Activated naive CD8-positive, alpha-beta T cell (primary cell): Measurements from ENCODE around the gene KRTAP4-11.
"Not testable (repeated sequence)": the region's sequence is repeated elsewhere in the genome, so short reads cannot be mapped to it uniquely, and the experiment has no call there.

ENCODE experiments used
- H3K27ac Mint-ChIP-seq: one replicate; pipeline ENCODE4 v1.8.0; 2021; ENCODE audit warnings: mixed read lengths
- H3K27me3 Mint-ChIP-seq: one replicate; pipeline ENCODE4 v1.8.0; 2021; ENCODE audit warnings: mixed read lengths
- H3K36me3 Mint-ChIP-seq: one replicate; pipeline ENCODE4 v1.8.0; 2021; ENCODE audit warnings: mixed read lengths
- H3K4me1 Mint-ChIP-seq: one replicate; pipeline ENCODE4 v1.8.0; 2021; ENCODE audit warnings: low read depth, mixed read lengths
- H3K4me3 Mint-ChIP-seq: one replicate; pipeline ENCODE4 v1.8.0; 2021; ENCODE audit warnings: mild to moderate bottlenecking, mixed read lengths
- H3K9me3 Mint-ChIP-seq: one replicate; pipeline ENCODE4 v1.8.0; 2021; ENCODE audit warnings: low read depth, mixed read lengths

The KRTAP4-11 gene

DNA sequence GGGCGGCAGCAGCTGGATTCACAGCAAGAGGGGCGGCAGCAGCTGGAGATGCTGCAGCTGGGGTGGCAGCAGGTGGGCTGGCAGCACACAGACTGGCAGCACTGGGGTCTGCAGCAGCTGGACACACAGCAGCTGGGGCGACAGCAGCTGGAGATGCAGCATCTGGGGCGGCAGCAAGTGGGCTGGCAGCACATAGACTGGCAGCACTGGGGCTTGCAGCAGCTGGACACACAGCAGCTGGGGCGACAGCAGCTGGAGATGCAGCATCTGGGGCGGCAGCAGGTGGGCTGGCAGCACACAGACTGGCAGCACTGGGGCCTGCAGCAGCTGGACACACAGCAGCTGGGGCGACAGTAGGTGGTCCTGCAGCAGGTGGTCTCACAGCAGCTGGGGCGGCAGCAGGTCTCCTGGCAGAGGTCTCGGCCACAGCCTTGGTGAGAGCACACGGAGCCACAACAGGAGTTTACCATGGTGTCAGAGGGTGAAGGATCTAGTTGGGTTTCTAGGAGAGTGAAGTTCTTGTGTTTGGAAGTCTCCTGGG, at the start of gene KRTAP4-11:
Gene KRTAP4-11, minus strand, starts transcription at position 528 of the 541 bp plus-strand sequence. Its CDS starts 58 bp downstream, at position 470.
- H3K4me3 Mint-ChIP-seq, H3K9me3 Mint-ChIP-seq, H3K27me3 Mint-ChIP-seq, H3K36me3 Mint-ChIP-seq, H3K27ac Mint-ChIP-seq: not testable (repeated sequence)
- H3K4me1 Mint-ChIP-seq = peaks cover 28% of the 10 kb centered on the region

DNA sequence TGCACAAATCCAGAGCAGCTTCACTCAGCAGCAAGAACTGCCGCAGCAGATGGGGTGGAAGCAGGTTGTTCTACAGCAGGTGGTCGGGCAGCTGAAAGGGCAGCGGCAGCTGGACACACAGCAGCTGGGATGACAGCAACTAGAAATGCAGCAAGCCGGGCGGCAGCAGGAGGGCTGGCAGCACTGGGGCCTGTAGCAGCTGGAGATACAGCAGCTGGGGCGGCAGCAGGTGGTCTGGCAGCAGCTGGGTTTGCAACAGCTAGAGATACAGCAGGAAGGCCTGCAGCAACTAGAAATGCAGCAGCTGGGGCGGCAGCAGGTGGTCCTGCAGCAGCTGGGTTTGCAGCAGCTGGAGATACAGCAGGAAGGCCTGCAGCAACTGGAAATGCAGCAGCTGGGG, 49.4 kb upstream of the KRTAP4-11 start:
- Mint-ChIP-seq H3K4me3 (no peak overlapping the region), H3K27ac (no peak overlapping the region)

DNA sequence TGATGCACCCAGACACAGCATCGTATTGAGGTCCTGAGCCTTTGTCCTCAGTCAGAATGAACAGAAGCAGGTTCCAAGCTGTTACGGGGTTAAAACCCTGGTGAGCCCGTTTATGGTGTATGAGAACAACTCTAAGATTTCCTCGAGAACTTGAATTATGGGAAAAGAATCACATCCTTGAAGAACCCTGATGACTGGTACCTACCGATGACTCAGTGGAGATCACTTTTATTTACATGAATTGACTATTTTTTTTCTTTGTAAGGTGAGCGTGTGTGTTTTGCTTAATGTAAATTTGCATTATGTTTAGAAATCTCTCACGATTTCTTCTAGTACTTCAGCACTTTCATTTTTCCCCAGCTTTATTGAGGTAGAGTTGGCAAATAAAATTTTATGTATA, 45.7 kb upstream of the KRTAP4-11 start:
- Mint-ChIP-seq H3K27ac (no peak overlapping the region), H3K9me3 (no peaks in the 10 kb centered on the region), H3K27me3 (no peaks in the 10 kb centered on the region), H3K4me1 (no peaks in the 10 kb centered on the region), H3K36me3 (no peaks in the 10 kb centered on the region), H3K4me3 (no peak overlapping the region)

More for the DNA sequence above, 49.4 kb upstream of the KRTAP4-11 start:
- no peaks in the 10 kb centered on the region for H3K36me3 Mint-ChIP-seq
- H3K27me3 Mint-ChIP-seq = no peaks in the 10 kb centered on the region
- H3K9me3 Mint-ChIP-seq = no peaks in the 10 kb centered on the region
- no peaks in the 10 kb centered on the region for H3K4me1 Mint-ChIP-seq

DNA sequence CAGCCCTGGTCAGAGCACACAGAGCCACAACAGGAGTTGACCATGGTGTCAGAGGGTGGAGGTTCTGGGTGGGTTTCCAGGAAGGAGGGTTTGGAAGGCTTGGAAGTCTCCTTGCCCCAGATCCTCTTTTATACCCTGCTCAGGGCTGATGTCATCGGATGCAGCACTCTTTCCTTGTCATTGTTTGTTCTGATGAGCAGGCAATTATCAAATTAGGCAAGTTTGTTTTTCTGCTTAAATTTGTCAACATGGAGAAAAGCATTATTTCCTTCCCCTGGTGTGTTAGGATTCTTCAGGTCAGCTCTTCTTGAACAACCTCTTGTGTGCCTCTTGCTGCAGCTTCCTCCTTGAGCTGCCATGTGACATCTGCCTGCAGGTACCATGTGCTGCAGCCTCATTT, 42.5 kb upstream of the KRTAP4-11 start, which contains the start of gene KRTAP4-4:
Gene KRTAP4-4, minus strand, starts transcription at position 101 of the 400 bp plus-strand sequence. Its CDS starts 57 bp downstream, at position 44.
- no peaks in the 10 kb centered on the region for H3K4me1 Mint-ChIP-seq
- H3K36me3 Mint-ChIP-seq = no peaks in the 10 kb centered on the region
- peaks cover 4% of the 10 kb centered on the region for H3K27me3 Mint-ChIP-seq
- H3K27ac Mint-ChIP-seq = no peak within 1 kb of the TSS
- no peak within 1 kb of the TSS for H3K4me3 Mint-ChIP-seq
- no peaks in the 10 kb centered on the region for H3K9me3 Mint-ChIP-seq

DNA sequence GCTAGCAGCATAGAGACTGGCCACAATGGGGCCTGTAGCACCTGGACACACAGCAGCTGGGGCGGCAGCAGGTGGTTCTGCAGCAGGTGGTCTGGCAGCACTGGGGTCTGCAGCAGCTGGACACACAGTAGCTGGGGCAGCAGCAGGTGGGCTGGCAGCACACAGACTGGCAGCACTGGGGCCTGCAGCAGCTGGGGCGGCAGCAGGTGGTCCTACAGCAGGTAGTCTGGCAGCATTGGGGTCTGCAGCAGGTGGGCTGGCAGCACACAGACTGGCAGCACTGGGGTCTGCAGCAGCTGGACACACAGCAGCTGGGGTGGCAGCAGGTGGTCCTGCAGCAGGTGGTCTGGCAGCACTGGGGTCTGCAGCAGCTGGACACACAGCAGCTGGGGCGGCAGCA, 42.0 kb upstream of the KRTAP4-11 start:
- not testable (repeated sequence) for H3K4me3 Mint-ChIP-seq, H3K4me1 Mint-ChIP-seq, H3K27ac Mint-ChIP-seq, H3K27me3 Mint-ChIP-seq, H3K36me3 Mint-ChIP-seq, H3K9me3 Mint-ChIP-seq

DNA sequence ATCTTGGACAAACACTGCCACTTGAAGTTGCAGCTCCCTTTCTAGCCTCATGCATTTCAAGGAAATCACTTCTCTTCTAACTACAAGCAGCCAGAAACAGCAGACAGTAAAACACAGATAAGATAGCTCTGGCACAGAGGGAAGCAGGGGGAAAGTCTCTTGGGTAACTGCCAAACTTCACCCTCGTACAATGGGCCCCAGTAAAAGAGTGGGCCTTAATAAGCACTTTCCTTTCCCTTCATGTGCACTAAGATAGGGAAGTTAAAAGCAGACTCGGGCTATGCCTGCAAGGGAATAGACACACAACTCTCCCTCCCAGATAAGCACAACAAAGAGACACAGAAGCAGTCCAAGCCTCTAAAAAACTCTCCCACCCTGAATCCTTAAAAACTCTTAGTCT, 35.7 kb upstream of the KRTAP4-11 start:
- Mint-ChIP-seq H3K27me3 (peaks cover 4% of the 10 kb centered on the region), H3K9me3 (no peaks in the 10 kb centered on the region), H3K36me3 (no peaks in the 10 kb centered on the region), H3K4me1 (no peaks in the 10 kb centered on the region), H3K4me3 (no peak overlapping the region), H3K27ac (no peak overlapping the region)

DNA sequence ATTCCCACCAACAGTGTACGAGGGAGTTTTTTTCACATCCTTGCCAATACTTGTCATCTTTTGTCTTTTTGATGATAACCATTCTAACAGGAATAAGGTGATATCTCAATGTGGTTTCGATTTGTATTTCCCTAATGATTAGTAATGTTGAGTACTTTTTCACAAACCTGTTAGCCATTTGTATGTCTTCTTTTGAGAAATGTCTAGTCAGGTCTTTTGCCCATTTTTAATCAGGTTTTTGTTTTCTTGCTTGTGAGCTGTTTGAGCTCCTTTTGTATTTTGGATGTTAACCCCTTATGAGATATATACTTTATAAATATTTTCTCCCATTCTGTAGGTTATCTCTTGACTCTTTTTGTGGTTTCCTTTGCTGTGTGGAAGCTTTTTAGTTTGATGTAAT, 33.4 kb upstream of the KRTAP4-11 start:
- no peak overlapping the region for H3K27ac Mint-ChIP-seq
- no peaks in the 10 kb centered on the region for H3K9me3 Mint-ChIP-seq
- no peaks in the 10 kb centered on the region for H3K36me3 Mint-ChIP-seq
- H3K27me3 Mint-ChIP-seq = no peaks in the 10 kb centered on the region
- H3K4me3 Mint-ChIP-seq = no peak overlapping the region
- no peaks in the 10 kb centered on the region for H3K4me1 Mint-ChIP-seq

DNA sequence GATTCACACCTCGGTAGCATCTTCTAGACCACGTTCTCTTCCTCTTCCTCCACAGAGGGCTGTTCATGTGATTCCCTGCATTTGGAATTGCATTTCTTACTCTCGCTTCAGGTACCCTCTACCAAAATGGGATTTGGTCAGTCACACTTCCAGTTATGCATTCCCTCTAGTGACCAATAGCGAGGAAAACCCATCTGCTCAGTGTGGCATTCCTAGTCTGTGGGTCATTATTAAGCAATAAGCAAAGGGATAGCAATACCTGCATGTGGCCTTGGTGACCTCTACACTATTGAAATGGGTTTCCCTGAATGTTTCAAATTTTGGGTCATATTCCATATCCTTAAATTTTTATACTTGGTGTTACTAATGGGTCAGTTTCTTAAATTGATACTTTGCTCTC, 31.9 kb upstream of the KRTAP4-11 start:
- H3K36me3 Mint-ChIP-seq = no peaks in the 10 kb centered on the region
- no peaks in the 10 kb centered on the region for H3K4me1 Mint-ChIP-seq
- H3K9me3 Mint-ChIP-seq = no peaks in the 10 kb centered on the region
- no peak overlapping the region for H3K27ac Mint-ChIP-seq
- H3K4me3 Mint-ChIP-seq = no peak overlapping the region
- H3K27me3 Mint-ChIP-seq = no peaks in the 10 kb centered on the region

DNA sequence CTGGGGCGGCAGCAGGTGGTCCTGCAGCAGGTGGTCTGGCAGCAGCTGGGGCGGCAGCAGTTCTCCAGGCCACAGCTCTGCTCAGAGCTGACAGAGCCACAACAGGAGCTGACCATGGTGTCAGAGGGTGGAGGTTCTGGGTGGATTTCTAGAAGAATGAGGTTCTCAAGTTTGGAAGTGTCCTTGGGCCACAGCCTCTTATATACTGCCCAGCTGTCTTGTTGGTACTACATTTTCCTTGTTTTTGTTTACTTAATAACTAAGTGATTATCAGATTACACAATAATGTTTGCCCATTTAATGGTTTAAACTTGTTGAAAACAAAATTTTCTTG, 31.4 kb upstream of the KRTAP4-11 start, which contains the start of gene KRTAP4-5:
Gene KRTAP4-5, minus strand, starts transcription at position 174 of the 334 bp plus-strand sequence. Its CDS starts 58 bp downstream, at position 116.
- Mint-ChIP-seq H3K4me3 (no peak within 1 kb of the TSS), H3K27me3 (no peaks in the 10 kb centered on the region), H3K27ac (no peak within 1 kb of the TSS), H3K36me3 (no peaks in the 10 kb centered on the region), H3K4me1 (no peaks in the 10 kb centered on the region), H3K9me3 (no peaks in the 10 kb centered on the region)

DNA sequence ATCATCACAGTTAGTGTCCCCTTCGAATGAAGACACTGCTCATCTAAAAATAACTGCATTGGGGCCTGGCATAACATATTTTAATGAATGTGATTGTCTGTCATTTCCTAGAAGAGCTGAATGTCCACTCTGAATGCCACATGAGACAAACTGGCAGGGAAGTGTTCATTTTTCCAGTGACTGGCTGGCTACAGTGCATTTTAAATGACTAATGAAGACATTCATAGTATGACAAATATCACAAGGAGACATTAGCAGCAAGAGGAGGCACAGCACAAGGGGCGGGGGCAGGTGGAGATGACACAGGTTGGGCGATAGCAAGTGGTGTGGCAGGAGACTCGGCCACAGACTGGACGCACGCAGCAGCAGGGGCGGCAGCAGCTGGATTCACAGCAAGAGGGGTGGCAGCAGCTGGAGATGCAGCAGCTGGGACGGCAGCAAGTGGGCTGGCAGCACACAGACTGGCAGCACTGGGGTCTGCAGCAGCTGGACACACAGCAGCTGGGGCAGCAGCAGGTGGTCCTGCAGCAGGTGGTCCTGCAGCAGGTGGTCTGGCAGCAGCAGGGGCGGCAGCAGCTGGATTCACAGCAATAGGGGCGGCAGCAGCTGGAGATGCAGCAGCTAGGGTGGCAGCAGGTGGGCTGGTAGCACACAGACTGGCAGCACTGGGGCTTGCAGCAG, 30.9 kb upstream of the KRTAP4-11 start:
- not testable (repeated sequence) for H3K36me3 Mint-ChIP-seq, H3K9me3 Mint-ChIP-seq, H3K4me1 Mint-ChIP-seq, H3K4me3 Mint-ChIP-seq, H3K27ac Mint-ChIP-seq, H3K27me3 Mint-ChIP-seq

DNA sequence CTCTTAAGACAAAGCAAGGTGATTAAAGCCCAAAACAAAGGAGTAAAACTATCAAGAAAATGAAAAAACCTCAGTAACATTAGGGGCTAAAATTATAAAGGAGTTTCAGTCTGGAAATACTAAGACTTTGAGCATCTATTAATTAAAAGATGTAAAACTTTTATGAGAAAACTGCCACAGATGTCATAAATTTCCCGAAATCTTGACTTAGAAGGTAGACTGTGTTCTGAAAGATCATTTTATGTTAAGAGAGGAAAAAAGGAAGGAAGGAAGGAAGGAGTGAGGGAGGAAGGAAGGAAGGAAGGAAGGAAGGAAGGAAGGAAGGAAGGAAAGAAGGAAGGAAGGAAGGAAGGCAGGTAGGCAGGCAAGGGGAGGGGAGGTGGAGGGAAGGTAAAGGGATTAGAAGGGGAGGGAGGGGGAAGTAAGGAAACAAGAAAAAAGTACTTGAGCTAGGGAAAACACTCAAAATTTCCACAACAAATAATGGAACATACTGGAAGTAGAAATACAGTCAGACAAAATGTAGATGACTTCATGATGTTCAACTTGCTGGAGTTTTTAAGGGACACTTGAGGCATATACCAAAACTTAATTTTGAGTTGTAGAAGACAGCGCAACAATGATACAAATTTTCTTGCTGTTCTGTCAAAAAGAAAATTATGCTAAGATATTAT, 29.5 kb upstream of the KRTAP4-11 start:
- H3K27me3 Mint-ChIP-seq = no peaks in the 10 kb centered on the region
- H3K4me3 Mint-ChIP-seq = no peak overlapping the region
- H3K4me1 Mint-ChIP-seq = no peaks in the 10 kb centered on the region
- H3K9me3 Mint-ChIP-seq = peaks cover 10% of the 10 kb centered on the region
- H3K36me3 Mint-ChIP-seq = peaks cover 7% of the 10 kb centered on the region
- H3K27ac Mint-ChIP-seq = no peak overlapping the region

DNA sequence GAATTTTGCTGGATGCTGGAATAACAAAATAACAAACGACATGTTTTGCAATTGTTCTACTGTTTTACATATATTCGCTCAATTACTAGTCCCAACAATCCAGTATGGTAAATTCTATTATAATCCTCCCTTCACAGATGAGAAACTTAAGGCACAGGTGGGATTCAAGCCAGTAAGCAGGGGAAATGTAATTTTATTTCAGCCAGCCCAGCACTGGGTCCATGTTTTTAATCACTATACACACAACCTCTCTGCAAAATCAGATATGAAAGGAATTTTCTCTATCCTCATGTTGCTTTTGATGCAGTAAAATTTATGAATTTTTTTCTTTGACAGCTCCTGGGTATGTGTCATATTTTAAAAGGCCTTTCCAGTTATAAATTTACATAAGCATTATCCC, 27.1 kb upstream of the KRTAP4-11 start:
- peaks cover 16% of the 10 kb centered on the region for H3K36me3 Mint-ChIP-seq
- no peaks in the 10 kb centered on the region for H3K27me3 Mint-ChIP-seq
- H3K9me3 Mint-ChIP-seq = peaks cover 21% of the 10 kb centered on the region
- no peak overlapping the region for H3K27ac Mint-ChIP-seq
- no peaks in the 10 kb centered on the region for H3K4me1 Mint-ChIP-seq
- H3K4me3 Mint-ChIP-seq = no peak overlapping the region

DNA sequence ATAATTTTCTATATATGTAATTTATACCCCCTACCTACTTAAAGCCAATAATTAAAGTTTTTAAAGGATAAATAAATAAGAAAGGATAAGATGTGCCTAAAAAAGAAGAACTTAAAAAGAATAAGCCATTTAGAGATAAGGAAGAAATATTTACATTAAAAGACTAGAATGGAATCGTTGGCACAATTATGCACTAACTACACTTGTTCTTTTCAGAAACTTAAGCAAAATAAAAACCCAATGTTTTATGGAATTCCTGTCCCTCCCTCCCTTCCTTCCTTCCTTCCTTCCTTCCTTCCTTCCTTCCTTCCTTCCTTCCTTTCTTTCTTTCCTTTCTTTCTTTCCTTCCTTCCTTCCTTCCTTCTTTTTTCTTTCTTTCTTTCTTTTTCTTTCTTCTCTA, 26.7 kb upstream of the KRTAP4-11 start:
- Mint-ChIP-seq H3K36me3 (peaks cover 16% of the 10 kb centered on the region), H3K27ac (no peak overlapping the region), H3K4me3 (no peak overlapping the region), H3K27me3 (no peaks in the 10 kb centered on the region), H3K4me1 (no peaks in the 10 kb centered on the region), H3K9me3 (peaks cover 21% of the 10 kb centered on the region)

DNA sequence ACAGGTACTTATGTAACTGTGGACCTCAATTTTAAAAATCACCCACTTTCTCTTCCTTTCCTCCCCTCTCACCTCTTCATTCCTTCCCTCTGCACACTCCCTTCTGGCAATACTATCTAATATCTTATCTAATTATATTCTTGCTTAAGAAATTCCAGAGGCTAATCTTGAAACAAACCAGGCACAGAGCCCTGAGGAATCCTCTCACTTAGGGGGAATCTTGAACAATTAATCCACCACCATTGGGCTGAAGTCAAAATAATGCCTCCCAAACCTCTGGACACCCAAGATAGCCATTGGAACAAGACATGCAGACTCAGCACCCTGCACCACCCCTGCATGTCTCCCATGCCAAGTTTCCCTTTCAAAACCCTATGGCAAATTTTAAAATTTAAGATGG, 23.2 kb upstream of the KRTAP4-11 start:
- Mint-ChIP-seq H3K4me3 (no peak overlapping the region), H3K9me3 (peaks cover 27% of the 10 kb centered on the region), H3K4me1 (no peaks in the 10 kb centered on the region), H3K27me3 (no peaks in the 10 kb centered on the region), H3K27ac (no peak overlapping the region), H3K36me3 (peaks cover 18% of the 10 kb centered on the region)

DNA sequence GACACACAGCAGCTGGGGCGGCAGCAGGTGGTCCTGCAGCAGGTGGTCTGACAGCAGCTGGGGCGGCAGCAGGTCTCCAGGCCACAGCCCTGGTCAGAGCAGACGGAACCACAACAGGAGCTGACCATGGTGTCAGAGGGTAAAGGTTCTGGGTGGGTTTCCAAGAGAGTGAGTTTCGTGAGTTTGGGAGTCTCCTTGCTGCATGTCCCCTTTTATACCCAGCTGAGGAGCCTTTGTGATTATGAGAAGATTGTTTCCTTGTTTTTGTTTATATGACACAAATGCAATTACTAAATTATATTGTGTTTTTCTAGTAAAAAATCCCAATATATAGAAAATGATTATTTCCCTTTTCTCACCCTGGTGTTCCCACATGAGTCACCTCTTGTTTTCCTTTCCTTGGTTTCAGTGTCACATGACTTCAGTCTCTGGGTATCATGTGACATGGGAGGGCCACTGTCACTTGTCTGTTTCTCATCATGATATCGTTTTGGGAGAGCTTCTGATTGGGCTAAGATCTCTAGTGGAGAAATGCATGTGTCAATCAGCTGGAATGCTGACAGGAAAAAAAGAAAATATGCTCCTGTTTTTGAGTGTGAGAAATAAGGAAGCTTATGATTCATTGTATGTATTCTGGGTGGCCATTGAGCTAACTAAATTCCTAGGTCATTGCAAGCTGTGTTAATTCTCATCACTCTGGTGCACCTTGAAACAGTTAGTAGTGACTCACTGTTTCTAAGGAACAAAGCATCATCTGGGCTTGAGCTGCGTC, 22.4 kb upstream of the KRTAP4-11 start, which contains the start of gene KRTAP4-6:
Gene KRTAP4-6, minus strand, starts transcription at position 185 of the 772 bp plus-strand sequence. Its CDS starts 57 bp downstream, at position 128.
- no peaks in the 10 kb centered on the region for H3K4me1 Mint-ChIP-seq
- no peak within 1 kb of the TSS for H3K27ac Mint-ChIP-seq
- no peaks in the 10 kb centered on the region for H3K27me3 Mint-ChIP-seq
- H3K36me3 Mint-ChIP-seq = peaks cover 18% of the 10 kb centered on the region
- peaks cover 28% of the 10 kb centered on the region for H3K9me3 Mint-ChIP-seq
- no peak within 1 kb of the TSS for H3K4me3 Mint-ChIP-seq
